HG02798 (cell line): ENCODE measurements around the gene NKTR.

Experiments
- ATAC-seq: cut with Tn5 transposase; IDR thresholded peaks from one replicate; pipeline ENCODE4 v1.9.1; 2021; ENCODE audit warnings: mild to moderate bottlenecking; ENCODE audit not compliant: unreplicated experiment, poor library complexity

NKTR gene

GRCh38 chr3:42660131-42660715 is 59.7 kb downstream of the NKTR start:
- ATAC-seq: no peak

GRCh38 chr3:42660898-42661297 is 60.4 kb downstream of the NKTR start:
- ATAC-seq: no peak

GRCh38 chr3:42661593-42662022 is 61.1 kb downstream of the NKTR start:
- ATAC-seq: no peak

GRCh38 chr3:42662037-42662812 is 61.7 kb downstream of the NKTR start:
- no peak for ATAC-seq

- ATAC-seq: no peak
Observed at GRCh38 chr3:42662813-42663535, 62.5 kb downstream of the NKTR start.

GRCh38 chr3:42663581-42664437 is 63.3 kb downstream of the NKTR start:
- peak; percentile 46 for ATAC-seq

- no peak for ATAC-seq
Observed at GRCh38 chr3:42664438-42664803, 63.9 kb downstream of the NKTR start.

GRCh38 chr3:42665050-42665878 is 64.8 kb downstream of the NKTR start:
- no peak for ATAC-seq

GRCh38 chr3:42666022-42666421 is 65.5 kb downstream of the NKTR start:
- no peak for ATAC-seq

- no peak for ATAC-seq
Observed at GRCh38 chr3:42666577-42666998, 66.1 kb downstream of the NKTR start.

- no peak for ATAC-seq
Observed at GRCh38 chr3:42667096-42667522, 66.6 kb downstream of the NKTR start.

- no peak for ATAC-seq
Observed at GRCh38 chr3:42667523-42668412, 67.3 kb downstream of the NKTR start.

- no peak for ATAC-seq
Observed at GRCh38 chr3:42668413-42668760, 67.9 kb downstream of the NKTR start.

GRCh38 chr3:42668793-42669217 is 68.3 kb downstream of the NKTR start:
- no peak for ATAC-seq

GRCh38 chr3:42670051-42670576 is 69.6 kb downstream of the NKTR start:
- no peak for ATAC-seq

GRCh38 chr3:42670670-42671069 is 70.2 kb downstream of the NKTR start:
- ATAC-seq: no peak

- ATAC-seq: no peak
Observed at GRCh38 chr3:42672515-42672914, 72.0 kb downstream of the NKTR start.

GRCh38 chr3:42673082-42673481 is 72.6 kb downstream of the NKTR start:
- no peak for ATAC-seq
